ENCODE results near the gene GRM8. TPM values are rescaled to one million over a fixed set of nuclear protein-coding genes. Genes with fewer than 3 reads are reported as not detected.
A peak's percentile ranks its signal among the peaks of the same experiment; 100 is the strongest.

GRM8 gene
- total RNA-seq, 1 donor from 2014 or later: 0.51 TPM

- DNase-seq (ENCODE audit: extremely low spot score, unreplicated experiment): no peak
- no peak overlapping the region for H3K4me3 Mint-ChIP-seq (ENCODE audit: unreplicated experiment)
- peaks cover under 1% of the 10 kb centered on the region for H3K9me3 Mint-ChIP-seq (ENCODE audit: unreplicated experiment)
- peak overlapping the region; percentile 40 for H3K27ac Mint-ChIP-seq (ENCODE audit: unreplicated experiment)
- H3K36me3 Mint-ChIP-seq (ENCODE audit: unreplicated experiment): no peaks in the 10 kb centered on the region
- TF ChIP-seq, protein P1, sequence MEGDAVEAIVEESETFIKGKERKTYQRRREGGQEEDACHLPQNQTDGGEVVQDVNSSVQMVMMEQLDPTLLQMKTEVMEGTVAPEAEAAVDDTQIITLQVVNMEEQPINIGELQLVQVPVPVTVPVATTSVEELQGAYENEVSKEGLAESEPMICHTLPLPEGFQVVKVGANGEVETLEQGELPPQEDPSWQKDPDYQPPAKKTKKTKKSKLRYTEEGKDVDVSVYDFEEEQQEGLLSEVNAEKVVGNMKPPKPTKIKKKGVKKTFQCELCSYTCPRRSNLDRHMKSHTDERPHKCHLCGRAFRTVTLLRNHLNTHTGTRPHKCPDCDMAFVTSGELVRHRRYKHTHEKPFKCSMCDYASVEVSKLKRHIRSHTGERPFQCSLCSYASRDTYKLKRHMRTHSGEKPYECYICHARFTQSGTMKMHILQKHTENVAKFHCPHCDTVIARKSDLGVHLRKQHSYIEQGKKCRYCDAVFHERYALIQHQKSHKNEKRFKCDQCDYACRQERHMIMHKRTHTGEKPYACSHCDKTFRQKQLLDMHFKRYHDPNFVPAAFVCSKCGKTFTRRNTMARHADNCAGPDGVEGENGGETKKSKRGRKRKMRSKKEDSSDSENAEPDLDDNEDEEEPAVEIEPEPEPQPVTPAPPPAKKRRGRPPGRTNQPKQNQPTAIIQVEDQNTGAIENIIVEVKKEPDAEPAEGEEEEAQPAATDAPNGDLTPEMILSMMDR (IDR thresholded peaks at IDR 0.05): no peak
- peaks cover 24% of the 10 kb centered on the region for H3K4me1 Mint-ChIP-seq (ENCODE audit: unreplicated experiment)
- H3K27me3 Mint-ChIP-seq (ENCODE audit: unreplicated experiment): no peaks in the 10 kb centered on the region
Observed at GRCh38 chr7:126699707-126700106, 553.0 kb downstream of the GRM8 start.

DNA sequence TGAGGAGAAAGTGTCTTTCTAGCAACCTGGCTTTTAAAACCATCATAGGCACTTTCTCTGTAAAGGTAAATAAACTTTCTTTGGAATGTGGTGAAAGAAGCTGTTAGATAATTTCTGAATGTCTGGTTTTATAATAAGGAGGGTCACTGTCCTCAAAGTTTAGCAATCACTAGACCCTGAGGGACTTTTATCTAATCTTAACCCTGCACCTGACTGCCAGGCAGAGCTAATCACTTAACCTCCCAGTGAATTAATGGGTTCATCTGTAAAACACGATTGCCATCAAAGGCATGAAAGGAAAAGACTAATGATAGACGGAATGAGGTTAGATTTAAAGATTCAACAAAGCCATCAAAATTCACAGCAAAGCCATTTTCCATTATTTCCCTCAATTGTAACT lies 553.8 kb downstream of the GRM8 start:
- Mint-ChIP-seq H3K27me3 (ENCODE audit: unreplicated experiment) (no peaks in the 10 kb centered on the region), H3K4me3 (ENCODE audit: unreplicated experiment) (no peak overlapping the region), H3K27ac (ENCODE audit: unreplicated experiment) (no peak overlapping the region), H3K4me1 (ENCODE audit: unreplicated experiment) (peaks cover 24% of the 10 kb centered on the region), H3K36me3 (ENCODE audit: unreplicated experiment) (no peaks in the 10 kb centered on the region), H3K9me3 (ENCODE audit: unreplicated experiment) (no peaks in the 10 kb centered on the region)
- DNase-seq (ENCODE audit: extremely low spot score, unreplicated experiment): no peak
- TF ChIP-seq, protein P1 (IDR thresholded peaks at IDR 0.05): no peak

GRCh38 chr7:126698446-126698845 lies 554.3 kb downstream of the GRM8 start:
- no peak for DNase-seq (ENCODE audit: extremely low spot score, unreplicated experiment)
- H3K4me3 Mint-ChIP-seq (ENCODE audit: unreplicated experiment): no peak overlapping the region
- H3K9me3 Mint-ChIP-seq (ENCODE audit: unreplicated experiment): no peaks in the 10 kb centered on the region

GRCh38 chr7:126696256-126697038 lies 556.3 kb downstream of the GRM8 start:
- DNase-seq (ENCODE audit: extremely low spot score, unreplicated experiment): no peak
- Mint-ChIP-seq H3K36me3 (ENCODE audit: unreplicated experiment) (no peaks in the 10 kb centered on the region), H3K4me3 (ENCODE audit: unreplicated experiment) (no peak overlapping the region), H3K9me3 (ENCODE audit: unreplicated experiment) (no peaks in the 10 kb centered on the region), H3K4me1 (ENCODE audit: unreplicated experiment) (peaks cover 10% of the 10 kb centered on the region), H3K27ac (ENCODE audit: unreplicated experiment) (no peak overlapping the region), H3K27me3 (ENCODE audit: unreplicated experiment) (no peaks in the 10 kb centered on the region)
- TF ChIP-seq, protein P1 (IDR thresholded peaks at IDR 0.05): no peak

More at GRCh38 chr7:126698446-126698845, 554.3 kb downstream of the GRM8 start:
- Mint-ChIP-seq H3K27ac (ENCODE audit: unreplicated experiment) (no peak overlapping the region), H3K4me1 (ENCODE audit: unreplicated experiment) (peaks cover 24% of the 10 kb centered on the region), H3K36me3 (ENCODE audit: unreplicated experiment) (no peaks in the 10 kb centered on the region), H3K27me3 (ENCODE audit: unreplicated experiment) (no peaks in the 10 kb centered on the region)
- TF ChIP-seq, protein P1 (IDR thresholded peaks at IDR 0.05): no peak

GRCh38 chr7:126690848-126691751 lies 561.6 kb downstream of the GRM8 start:
- no peak overlapping the region for H3K27ac Mint-ChIP-seq (ENCODE audit: unreplicated experiment)
- DNase-seq (ENCODE audit: extremely low spot score, unreplicated experiment): no peak
- no peak overlapping the region for H3K4me3 Mint-ChIP-seq (ENCODE audit: unreplicated experiment)
- TF ChIP-seq, protein P1 (IDR thresholded peaks at IDR 0.05): no peak
- H3K4me1 Mint-ChIP-seq (ENCODE audit: unreplicated experiment): peaks cover 15% of the 10 kb centered on the region
- H3K36me3 Mint-ChIP-seq (ENCODE audit: unreplicated experiment): no peaks in the 10 kb centered on the region
- H3K9me3 Mint-ChIP-seq (ENCODE audit: unreplicated experiment): no peaks in the 10 kb centered on the region
- no peaks in the 10 kb centered on the region for H3K27me3 Mint-ChIP-seq (ENCODE audit: unreplicated experiment)
